Activated CD4-positive, alpha-beta T cell treated with anti-CD3 and anti-CD28 coated beads, Interleukin-2, amount 10 ng/mL, durations not matched to agents 7 days and 5 days (primary cell): Measurements from ENCODE around the gene ATP1A4. TPM values are rescaled to one million over a fixed set of nuclear protein-coding genes. Genes with fewer than 3 reads are reported as not detected.

Source experiments
- CTCF ChIA-PET: fragments of 350-600 bp; sonication (Branson Sonifier 250); formaldehyde crosslinking; loops from one replicate; lab custom pipeline; 2021; ENCODE audit warnings: antibody characterized with exemption; lab: Charles Lee
- POLR2A ChIA-PET: fragments of 350-600 bp; sonication (Branson Sonifier 250); formaldehyde crosslinking; loops from one replicate; lab custom pipeline; 2021; ENCODE audit warnings: antibody characterized with exemption; lab: Charles Lee
- DNase-seq: peaks from one replicate; pipeline ENCODE4 v3.0.0-alpha.2; 2020
- H3K27ac Mint-ChIP-seq: one replicate; pipeline ENCODE4 v1.8.0; 2021; ENCODE audit warnings: mild to moderate bottlenecking, moderate library complexity, mixed read lengths
- H3K27me3 Mint-ChIP-seq: one replicate; pipeline ENCODE4 v1.8.0; 2021; ENCODE audit warnings: mixed read lengths
- H3K36me3 Mint-ChIP-seq: one replicate; pipeline ENCODE4 v1.8.0; 2021; ENCODE audit warnings: low read depth, mixed read lengths
- H3K4me1 Mint-ChIP-seq: one replicate; pipeline ENCODE4 v1.8.0; 2021; ENCODE audit warnings: mixed read lengths
- H3K4me3 Mint-ChIP-seq: one replicate; pipeline ENCODE4 v1.8.0; 2021; ENCODE audit warnings: mild to moderate bottlenecking, moderate library complexity, mixed read lengths
- H3K9me3 Mint-ChIP-seq: one replicate; pipeline ENCODE4 v1.8.0; 2021; ENCODE audit warnings: mixed read lengths
- total RNA-seq, 2 experiments: library from RNA; stranded (reverse); gene quantifications; one replicate each; pipeline ENCODE4 v1.2.3, GENCODE V29; 2021

The ATP1A4 gene
- total RNA-seq, 2 experiments from 2014 or later: not detected

DNA sequence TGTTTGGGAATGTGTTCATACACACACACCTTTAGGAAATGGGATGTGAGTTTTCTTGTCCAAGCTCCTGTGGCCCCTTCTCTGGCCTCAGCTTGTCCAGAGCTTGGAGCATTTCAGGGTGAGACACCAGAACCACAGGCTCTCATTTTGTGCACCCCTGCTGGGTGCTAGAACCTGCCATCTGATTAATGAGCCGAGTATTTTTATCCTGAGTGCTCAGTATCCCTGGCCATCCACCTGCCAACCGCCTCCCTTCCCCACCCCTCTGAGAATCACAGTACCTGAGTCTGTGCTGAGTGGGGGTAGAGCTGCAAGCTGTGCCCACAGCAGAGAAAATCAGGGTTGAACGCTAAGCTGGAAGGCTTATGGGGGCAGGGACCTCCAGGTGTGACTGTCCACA lies 40.4 kb downstream of the ATP1A4 start:
- ChIA-PET CTCF (interaction anchor here (1.1 to 3.0 kb wide), 6 partner anchors 12 to 185 kb away, joined by 3 to 21 read pairs (median 7); no protein-coding TSS in a partner anchor), POLR2A (no interaction called here)
- Mint-ChIP-seq H3K27ac (no peak overlapping the region), H3K27me3 (peaks cover 4% of the 10 kb centered on the region), H3K36me3 (no peaks in the 10 kb centered on the region), H3K4me3 (no peak overlapping the region), H3K4me1 (no peaks in the 10 kb centered on the region), H3K9me3 (no peaks in the 10 kb centered on the region)
- no peak for DNase-seq

DNA sequence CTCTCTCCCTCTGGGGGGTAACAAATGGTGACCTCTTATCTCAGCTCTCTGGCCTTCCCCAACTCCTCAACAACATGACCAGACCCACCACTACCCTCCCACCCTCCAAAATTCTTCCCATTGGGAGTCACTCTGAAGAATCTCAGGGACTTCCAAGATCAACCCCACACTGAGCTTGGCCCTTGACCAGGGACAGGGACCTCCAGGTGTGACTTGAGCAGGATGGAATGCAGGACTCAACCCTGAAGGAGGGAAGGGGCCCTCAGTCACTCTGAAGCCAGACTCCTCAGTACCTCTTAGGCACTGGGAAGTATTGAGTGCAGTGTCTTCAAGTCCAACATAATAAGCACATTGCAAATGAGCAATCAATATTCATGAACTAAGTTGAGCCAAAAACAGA lies 40.8 kb downstream of the ATP1A4 start:
- Mint-ChIP-seq H3K9me3 (no peaks in the 10 kb centered on the region), H3K4me1 (no peaks in the 10 kb centered on the region), H3K27me3 (peaks cover 4% of the 10 kb centered on the region), H3K36me3 (no peaks in the 10 kb centered on the region), H3K27ac (no peak overlapping the region), H3K4me3 (no peak overlapping the region)
- POLR2A ChIA-PET: no interaction called here
- DNase-seq: no peak
- CTCF ChIA-PET: interaction anchor here (1.1 to 3.0 kb wide), 8 partner anchors 11 to 184 kb away, joined by 3 to 21 read pairs (median 6); no protein-coding TSS in a partner anchor

DNA sequence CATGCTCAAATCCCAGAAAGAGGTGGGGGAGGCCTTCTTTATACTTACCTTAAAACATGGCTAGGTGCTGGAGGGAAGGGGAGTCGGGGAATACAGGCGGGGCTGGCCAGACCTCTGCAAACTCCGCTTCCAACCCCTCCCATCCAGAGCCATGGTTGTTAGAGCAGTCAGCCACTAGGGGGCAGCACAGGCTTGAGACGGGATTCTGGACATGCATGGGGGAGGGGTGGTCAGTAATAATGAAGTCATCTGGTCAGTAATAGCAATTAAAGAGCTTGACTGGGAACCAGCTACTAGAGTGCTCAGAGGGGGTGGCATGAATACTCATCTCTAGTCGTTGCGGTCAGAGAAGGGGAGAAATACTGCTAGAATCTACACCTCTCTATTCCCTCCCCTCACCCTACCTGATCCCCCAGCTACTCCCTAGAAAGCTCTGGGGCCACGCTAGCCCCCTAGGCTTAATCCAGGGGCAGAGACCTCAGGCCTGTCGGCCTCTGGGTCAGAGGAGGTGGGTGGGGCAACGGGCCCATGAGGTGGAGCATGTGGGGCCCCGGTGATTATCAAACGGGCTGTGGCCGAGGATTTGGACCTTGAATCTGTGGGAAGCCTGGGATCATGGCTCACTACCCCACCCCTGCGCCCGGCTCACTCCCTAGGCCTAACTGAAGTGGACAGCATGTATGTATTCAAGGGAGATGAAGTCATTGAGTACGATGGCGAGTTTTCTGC lies 41.9 kb downstream of the ATP1A4 start:
- ChIA-PET CTCF (interaction anchor here (0.6 to 3.0 kb wide), 21 partner anchors 8 to 187 kb away, joined by 3 to 21 read pairs (median 5); partner anchors contain the start of gene PEX19), POLR2A (no interaction called here)
- Mint-ChIP-seq H3K36me3 (no peaks in the 10 kb centered on the region), H3K27me3 (peaks cover 4% of the 10 kb centered on the region), H3K4me3 (no peak overlapping the region), H3K9me3 (no peaks in the 10 kb centered on the region), H3K27ac (no peak overlapping the region), H3K4me1 (no peaks in the 10 kb centered on the region)
- peak; percentile 85 for DNase-seq

DNA sequence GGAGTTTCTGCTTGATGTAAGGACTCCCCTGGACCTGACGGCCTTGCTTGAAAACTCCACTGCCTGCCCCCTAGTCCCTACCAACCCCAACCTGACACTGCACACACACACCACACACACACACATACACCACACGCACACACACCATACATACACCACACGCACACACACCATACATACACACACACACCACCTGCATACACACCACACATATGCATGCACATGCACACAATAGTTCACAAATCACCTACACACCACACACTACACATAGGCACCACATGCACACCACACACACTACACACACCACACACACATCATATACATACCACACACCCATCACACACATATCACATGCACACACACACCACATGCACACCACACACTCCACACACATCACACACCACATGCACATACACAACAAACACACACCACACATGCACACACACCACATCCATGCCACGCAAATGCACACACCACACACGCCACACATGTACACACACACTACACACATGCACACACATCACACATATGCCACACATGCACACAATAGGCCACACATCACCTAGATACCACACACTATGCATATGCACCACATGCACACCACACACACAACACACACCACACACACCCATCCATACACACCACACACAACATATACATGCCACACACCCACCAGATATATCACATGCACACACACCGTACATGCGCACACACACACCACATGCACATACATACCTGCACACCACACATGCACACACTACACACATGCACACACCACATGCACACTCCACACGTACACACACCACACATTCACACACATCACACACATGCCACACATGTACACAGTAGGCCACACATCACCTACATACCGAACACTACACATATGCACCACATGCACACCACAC lies 42.7 kb downstream of the ATP1A4 start:
- Mint-ChIP-seq H3K4me3 (no peak overlapping the region), H3K4me1 (no peaks in the 10 kb centered on the region), H3K36me3 (no peaks in the 10 kb centered on the region), H3K9me3 (no peaks in the 10 kb centered on the region), H3K27ac (no peak overlapping the region), H3K27me3 (peaks cover 4% of the 10 kb centered on the region)
- DNase-seq: no peak
- ChIA-PET POLR2A (no interaction called here), CTCF (interaction anchor here (0.6 to 3.0 kb wide), 20 partner anchors 7 to 186 kb away, joined by 3 to 21 read pairs (median 5); partner anchors contain the start of gene PEX19)

DNA sequence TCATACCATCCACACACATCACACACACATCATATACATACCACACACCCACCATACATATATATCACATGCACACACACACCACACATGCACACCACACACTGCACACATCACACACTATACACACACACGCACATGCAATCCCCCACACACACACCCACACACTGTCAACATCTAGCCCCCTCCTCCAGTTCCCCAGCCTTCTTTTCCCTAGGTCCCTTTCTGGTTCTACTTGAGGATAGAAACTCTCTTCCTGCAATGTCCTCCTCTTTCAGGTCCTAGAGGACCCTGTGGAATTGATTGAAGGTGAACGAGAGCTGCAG lies 43.3 kb downstream of the ATP1A4 start:
- DNase-seq: no peak
- no peak overlapping the region for H3K27ac Mint-ChIP-seq
- H3K4me3 Mint-ChIP-seq: no peak overlapping the region
- no peaks in the 10 kb centered on the region for H3K9me3 Mint-ChIP-seq
- POLR2A ChIA-PET: no interaction called here
- no peaks in the 10 kb centered on the region for H3K4me1 Mint-ChIP-seq
- no peaks in the 10 kb centered on the region for H3K36me3 Mint-ChIP-seq
- peaks cover 2% of the 10 kb centered on the region for H3K27me3 Mint-ChIP-seq
- CTCF ChIA-PET: no interaction called here

DNA sequence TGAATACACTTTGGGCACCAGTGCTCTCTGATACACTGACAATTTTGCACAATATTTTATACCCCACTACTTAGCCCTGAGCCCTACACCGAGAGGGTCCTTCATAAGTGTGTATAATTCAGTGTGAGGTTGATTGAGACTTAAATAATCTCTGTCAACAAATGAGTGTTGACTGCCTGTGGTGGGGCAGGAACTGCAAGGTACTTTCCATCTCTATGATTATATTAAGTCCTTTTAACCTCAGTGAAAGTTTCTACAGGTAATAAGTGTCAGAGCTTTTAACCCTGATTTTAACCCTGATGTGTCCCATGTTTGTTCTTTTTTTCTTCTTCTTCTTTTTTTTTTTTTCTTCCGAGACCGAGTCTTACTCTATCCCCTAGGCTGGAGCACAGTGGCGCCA lies 44.7 kb downstream of the ATP1A4 start:
- Mint-ChIP-seq H3K36me3 (no peaks in the 10 kb centered on the region), H3K9me3 (no peaks in the 10 kb centered on the region), H3K27ac (no peak overlapping the region), H3K4me3 (no peak overlapping the region), H3K27me3 (peaks cover 2% of the 10 kb centered on the region), H3K4me1 (no peaks in the 10 kb centered on the region)
- CTCF ChIA-PET: interaction anchor here (0.6 to 1.4 kb wide), 6 partner anchors 8 to 117 kb away, joined by 3 to 6 read pairs (median 4); no protein-coding TSS in a partner anchor
- POLR2A ChIA-PET: no interaction called here
- DNase-seq: no peak

DNA sequence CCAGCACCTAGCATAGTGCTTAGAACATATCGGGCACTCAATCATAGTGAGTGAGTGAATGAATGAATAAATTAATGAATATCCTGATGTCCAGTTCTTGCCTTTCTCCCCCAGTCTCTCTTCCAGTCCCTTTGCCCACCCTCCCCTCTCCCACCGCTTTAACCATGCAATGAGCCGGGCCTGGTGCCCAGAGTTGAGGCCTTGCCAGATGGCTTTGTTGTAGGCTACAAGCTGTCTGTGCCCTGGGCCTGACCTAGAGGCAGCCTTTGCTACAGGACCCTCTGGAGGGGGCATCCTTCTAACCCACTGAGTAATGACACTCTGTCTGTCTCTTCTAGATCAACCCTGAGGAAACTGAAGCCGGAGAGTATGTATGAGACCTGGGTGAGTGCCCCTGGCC lies 45.8 kb downstream of the ATP1A4 start:
- Mint-ChIP-seq H3K36me3 (no peaks in the 10 kb centered on the region), H3K27me3 (peaks cover 2% of the 10 kb centered on the region), H3K9me3 (no peaks in the 10 kb centered on the region), H3K27ac (no peak overlapping the region), H3K4me1 (no peaks in the 10 kb centered on the region), H3K4me3 (no peak overlapping the region)
- no peak for DNase-seq
- POLR2A ChIA-PET: no interaction called here
- CTCF ChIA-PET: no interaction called here

DNA sequence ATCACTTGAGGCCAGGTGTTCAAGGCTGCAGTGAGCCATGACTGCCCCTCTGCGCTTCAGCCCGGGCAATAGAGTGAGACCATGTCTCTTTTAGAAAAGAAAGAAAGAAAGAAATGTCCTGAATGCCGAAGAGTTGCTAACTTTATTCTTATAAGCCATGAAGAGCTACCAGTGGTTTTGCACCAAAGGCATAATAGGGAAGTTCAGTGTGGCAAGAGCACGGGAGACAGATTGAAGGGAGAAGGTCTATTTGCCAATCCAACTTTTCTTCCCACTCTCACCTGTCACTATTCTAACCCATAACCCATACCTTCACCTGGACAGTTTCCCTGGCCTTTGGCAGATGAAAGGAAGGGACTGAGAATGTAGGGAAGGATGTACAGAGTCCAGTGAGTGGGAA lies 49.4 kb downstream of the ATP1A4 start:
- H3K4me1 Mint-ChIP-seq: peaks cover 13% of the 10 kb centered on the region
- H3K9me3 Mint-ChIP-seq: no peaks in the 10 kb centered on the region
- DNase-seq: no peak
- no peak overlapping the region for H3K4me3 Mint-ChIP-seq
- POLR2A ChIA-PET: no interaction called here
- CTCF ChIA-PET: interaction anchor here (1.0 to 2.5 kb wide), 5 partner anchors 10 to 95 kb away, joined by 3 to 8 read pairs (median 3); partner anchors contain the start of gene DCAF8
- H3K36me3 Mint-ChIP-seq: no peaks in the 10 kb centered on the region
- no peak overlapping the region for H3K27ac Mint-ChIP-seq
- H3K27me3 Mint-ChIP-seq: peaks cover 2% of the 10 kb centered on the region

DNA sequence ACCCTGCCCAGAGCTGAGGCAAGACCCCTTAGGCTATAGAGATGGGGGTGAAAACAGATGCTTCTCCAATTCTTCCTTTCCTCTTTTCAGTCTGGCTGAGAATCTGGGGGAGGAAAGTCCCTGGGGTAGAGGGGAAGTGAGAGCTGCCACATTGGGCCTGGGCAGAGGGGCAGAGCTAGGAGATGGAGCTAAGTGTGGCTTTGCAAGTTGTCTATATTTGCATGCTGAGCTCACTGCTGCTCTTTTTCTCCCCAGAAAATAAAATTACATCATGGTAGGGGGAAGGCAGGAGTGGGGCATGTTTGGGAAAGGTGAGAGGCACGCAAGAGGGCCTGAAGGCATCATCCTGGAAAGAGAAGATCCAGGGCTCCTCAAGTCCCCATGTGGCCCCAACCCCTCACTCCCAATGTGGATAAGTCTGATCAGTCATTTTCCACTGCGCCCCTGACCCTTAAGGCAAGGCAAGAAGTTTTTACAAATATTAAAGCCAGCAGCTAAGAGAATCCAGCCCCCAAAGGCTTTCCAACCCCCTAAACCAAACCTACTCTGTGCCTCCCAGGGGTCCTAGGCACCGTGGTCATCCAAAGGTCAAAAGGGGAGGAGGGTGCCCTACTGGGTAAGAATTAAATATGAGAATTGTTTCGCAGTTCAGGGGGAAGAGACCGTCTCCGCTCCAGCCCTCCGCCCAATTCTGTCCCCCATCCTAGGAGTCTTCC lies 53.3 kb downstream of the ATP1A4 start:
- Mint-ChIP-seq H3K36me3 (peaks cover 3% of the 10 kb centered on the region), H3K9me3 (no peaks in the 10 kb centered on the region), H3K4me3 (peak overlapping the region; percentile 86), H3K4me1 (peaks cover 32% of the 10 kb centered on the region), H3K27me3 (no peaks in the 10 kb centered on the region), H3K27ac (peak overlapping the region; percentile 68)
- no peak for DNase-seq
- CTCF ChIA-PET: interaction anchor here (1.4 to 3.1 kb wide), 3 partner anchors 9 to 86 kb away, joined by 6 to 19 read pairs (median 6); no protein-coding TSS in a partner anchor
- POLR2A ChIA-PET: interaction anchor here (0.6 kb wide), 1 partner anchor 58 kb away, joined by 6 read pairs; no protein-coding TSS in a partner anchor

DNA sequence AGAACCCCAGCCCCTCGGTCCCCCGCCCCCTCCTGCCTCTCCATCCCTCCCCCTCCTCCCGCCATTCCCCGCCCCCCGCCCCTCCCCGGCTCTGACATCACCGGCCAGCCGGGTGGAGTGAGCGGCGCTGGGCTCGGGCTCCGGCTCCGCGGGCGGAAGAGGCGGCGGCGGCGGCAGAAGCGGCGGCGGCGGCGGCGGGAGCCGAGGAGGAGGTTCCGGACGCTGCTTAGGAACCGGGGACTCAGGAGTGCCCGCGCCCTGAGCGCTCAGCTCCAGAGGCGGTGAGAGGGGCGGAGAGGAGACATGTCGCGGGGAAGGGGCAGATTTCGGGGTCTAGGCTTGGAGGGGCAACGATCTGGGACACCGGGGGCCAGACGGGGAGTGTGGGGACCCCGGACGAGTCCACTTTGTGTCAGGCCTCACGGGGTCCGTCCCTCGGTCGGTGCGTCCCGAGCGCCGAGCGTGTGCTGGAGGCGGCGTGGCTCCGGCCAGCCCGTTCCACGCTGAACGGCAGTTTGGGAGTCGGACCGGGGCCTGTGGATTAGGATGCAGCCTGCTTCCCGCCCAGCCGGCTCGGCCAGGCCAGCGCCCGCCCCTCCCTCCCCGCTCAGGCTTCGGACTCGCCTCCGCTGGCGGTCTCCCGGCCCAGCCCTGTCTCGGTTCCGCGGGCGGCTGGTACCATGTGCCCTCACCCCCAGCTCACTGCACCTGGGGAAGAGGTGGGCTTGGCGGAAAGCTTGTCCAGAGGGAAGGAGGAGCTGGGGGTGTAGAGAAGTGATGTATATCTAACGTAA lies 54.0 kb downstream of the ATP1A4 start, which contains the start of gene PEA15:
TSS of gene PEA15 (plus strand) at position 143 of the 794 bp plus-strand sequence. CDS start 6,161 bp downstream, outside the sequence.
- Mint-ChIP-seq H3K9me3 (no peaks in the 10 kb centered on the region), H3K4me1 (peaks cover 38% of the 10 kb centered on the region), H3K36me3 (peaks cover 3% of the 10 kb centered on the region), H3K4me3 (peak within 1 kb of the TSS; percentile 86), H3K27me3 (no peaks in the 10 kb centered on the region), H3K27ac (peak within 1 kb of the TSS; percentile 90)
- DNase-seq: peak; percentile 67
- CTCF ChIA-PET: interaction anchor here (1.4 to 3.1 kb wide), 2 partner anchors 13 to 86 kb away, joined by 6 to 19 read pairs; no protein-coding TSS in a partner anchor
- POLR2A ChIA-PET: no interaction called here

DNA sequence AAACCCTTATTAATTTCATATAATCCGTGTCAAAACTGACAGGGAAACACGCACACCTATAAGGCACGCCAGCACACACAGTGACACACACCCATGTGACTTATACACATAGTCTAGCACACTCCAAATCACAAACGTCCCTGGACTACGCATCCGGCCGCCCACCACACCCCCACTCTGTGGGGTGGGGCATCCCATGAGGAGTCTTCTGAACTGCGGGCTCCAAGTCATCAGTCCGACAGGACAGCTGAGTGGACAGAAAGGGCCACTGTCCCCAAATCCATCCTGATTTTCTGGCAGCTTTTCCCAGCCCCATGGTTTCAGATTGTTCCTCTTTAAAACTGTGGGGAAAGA lies 54.6 kb downstream of the ATP1A4 start:
- H3K36me3 Mint-ChIP-seq: peaks cover 3% of the 10 kb centered on the region
- ChIA-PET POLR2A (no interaction called here), CTCF (interaction anchor here (1.4 to 1.8 kb wide), 2 partner anchors 15 to 85 kb away, joined by 5 to 6 read pairs; partner anchors contain the start of gene CASQ1)
- no peaks in the 10 kb centered on the region for H3K27me3 Mint-ChIP-seq
- peak; percentile 30 for DNase-seq
- no peaks in the 10 kb centered on the region for H3K9me3 Mint-ChIP-seq
- H3K4me3 Mint-ChIP-seq: peak overlapping the region; percentile 86
- peaks cover 38% of the 10 kb centered on the region for H3K4me1 Mint-ChIP-seq
- H3K27ac Mint-ChIP-seq: peak overlapping the region; percentile 79
